IMR-90 (cell line): Measurements from ENCODE around the gene SLC38A3. TPM values are rescaled to one million over a fixed set of nuclear protein-coding genes. Genes with fewer than 3 reads are reported as not detected.

Experiments used
- ATAC-seq: fragments of 200-7000 bp; cut with Tn5 transposase; 2 replicates; pipeline ENCODE4 v1.9.1; 2020; ENCODE audit warnings: low read depth, mild to moderate bottlenecking, moderate library complexity
- BruUV-seq: library from RNA; stranded (reverse); fragments of 400-500 nt; replicated peaks from 2 replicates; lab custom pipeline; 2021; lab: Mats Ljungman, UMichigan
- CTCF ChIA-PET: fragments of 300-600 bp; formaldehyde crosslinking; extraction: SDS; loops from one replicate; lab custom pipeline; 2021; ENCODE audit warnings: antibody characterized with exemption; lab: Yijun Ruan, JAX
- POLR2A ChIA-PET: fragments of 300-600 bp; sonication (Branson Sonifier 250); formaldehyde crosslinking; loops from one replicate; lab custom pipeline; 2022; ENCODE audit warnings: antibody characterized with exemption; ENCODE audit not compliant: unreplicated experiment; lab: Charles Lee
- DNase-seq: peaks from one replicate; pipeline ENCODE4 v3.0.0; 2013
- H2AFZ ChIP-seq: replicated peaks from 2 replicates; pipeline ENCODE3; 2013; ENCODE audit warnings: low read length, mild to moderate bottlenecking; ENCODE audit not compliant: poor library complexity
- H2AK5ac ChIP-seq: 2 replicates; pipeline ENCODE4 v1.6.1; 2013; ENCODE audit warnings: low read depth, low read length, inconsistent platforms
- H2AK9ac ChIP-seq: replicated peaks from 2 replicates; pipeline ENCODE3; 2013; ENCODE audit warnings: mild to moderate bottlenecking, low read depth, low read length, moderate library complexity; ENCODE audit not compliant: poor library complexity
- H2BK120ac ChIP-seq: 2 replicates; pipeline ENCODE4 v1.6.1; 2013; ENCODE audit warnings: low read depth, low read length, inconsistent platforms
- H2BK15ac ChIP-seq: 3 replicates; pipeline ENCODE4 v1.6.1; 2013; ENCODE audit warnings: low read depth, low read length, inconsistent platforms
- H2BK20ac ChIP-seq: 2 replicates; pipeline ENCODE4 v1.6.1; 2013; ENCODE audit warnings: low read depth, mild to moderate bottlenecking, inconsistent platforms, low read length, moderate library complexity
- H2BK5ac ChIP-seq: 2 replicates; pipeline ENCODE4 v1.6.1; 2013; ENCODE audit warnings: mild to moderate bottlenecking, low read depth, low read length, inconsistent platforms; ENCODE audit not compliant: poor library complexity, severe bottlenecking
- H3K14ac ChIP-seq: replicated peaks from 2 replicates; pipeline ENCODE4 v1.6.1; 2013; ENCODE audit warnings: low read depth, low read length, inconsistent platforms
- H3K18ac ChIP-seq: 2 replicates; pipeline ENCODE4 v1.6.1; 2013; ENCODE audit warnings: low read depth, low read length, control low read depth
- H3K23ac ChIP-seq: 2 replicates; pipeline ENCODE4 v1.6.1; 2013; ENCODE audit warnings: low read depth, low read length, inconsistent platforms
- H3K27ac ChIP-seq: 2 replicates; pipeline ENCODE4 v1.5.1; 2013; ENCODE audit warnings: mild to moderate bottlenecking, control low read depth, low read length; ENCODE audit not compliant: insufficient read depth
- H3K27me3 ChIP-seq: 2 replicates; pipeline ENCODE4 v1.6.1; 2013; ENCODE audit warnings: low read length; ENCODE audit not compliant: control insufficient read depth, insufficient read depth
- H3K36me3 ChIP-seq: 2 replicates; pipeline ENCODE4 v1.6.1; 2013; ENCODE audit warnings: low read length, mixed read lengths; ENCODE audit not compliant: control insufficient read depth, insufficient read depth
- H3K4ac ChIP-seq: 2 replicates; pipeline ENCODE4 v1.6.1; 2013; ENCODE audit warnings: low read depth, low read length, inconsistent platforms
- H3K4me1 ChIP-seq: 2 replicates; pipeline ENCODE4 v1.6.1; 2013; ENCODE audit warnings: low read length, mixed read lengths; ENCODE audit not compliant: control insufficient read depth, insufficient read depth
- H3K4me2 ChIP-seq: 2 replicates; pipeline ENCODE4 v1.6.1; 2013; ENCODE audit warnings: low read depth, mild to moderate bottlenecking, control low read depth, low read length, moderate library complexity
- H3K4me3 ChIP-seq: 2 replicates; pipeline ENCODE4 v1.5.1; 2013; ENCODE audit warnings: low read depth, mild to moderate bottlenecking, control low read depth, low read length, moderate library complexity; ENCODE audit not compliant: insufficient read depth
- H3K56ac ChIP-seq: 2 replicates; pipeline ENCODE4 v1.6.1; 2013; ENCODE audit warnings: low read length, inconsistent platforms; ENCODE audit not compliant: insufficient read depth; ENCODE audit errors: extremely low read depth
- H3K79me1 ChIP-seq, 2 experiments: 2 replicates each; pipeline ENCODE4 v1.6.1; 2013; ENCODE audit warnings: low read length in 2 of 2, inconsistent platforms in 1 of 2, low read depth in 1 of 2
- H3K9ac ChIP-seq: 2 replicates; pipeline ENCODE4 v1.6.1; 2013; ENCODE audit warnings: low read depth, low read length, control low read depth
- H3K9me1 ChIP-seq: 2 replicates; pipeline ENCODE4 v1.6.1; 2013; ENCODE audit warnings: low read length, inconsistent platforms; ENCODE audit not compliant: insufficient read depth
- H3K9me3 ChIP-seq: 2 replicates; pipeline ENCODE4 v1.6.1; 2013; ENCODE audit warnings: low read length; ENCODE audit not compliant: control insufficient read depth, insufficient read depth
- H4K20me1 ChIP-seq: 2 replicates; pipeline ENCODE4 v1.6.1; 2013; ENCODE audit warnings: low read length, inconsistent platforms; ENCODE audit not compliant: insufficient read depth
- H4K5ac ChIP-seq: 2 replicates; pipeline ENCODE4 v1.6.1; 2013; ENCODE audit warnings: mild to moderate bottlenecking, low read depth, low read length, control low read depth
- H4K8ac ChIP-seq, 2 experiments: 2 replicates each; pipeline ENCODE4 v1.6.1; 2013; ENCODE audit warnings: low read depth in 2 of 2, low read length in 2 of 2, control low read depth in 1 of 2, inconsistent platforms in 1 of 2
- H4K91ac ChIP-seq: 2 replicates; pipeline ENCODE4 v1.6.1; 2013; ENCODE audit warnings: low read depth, low read length, inconsistent platforms; ENCODE audit not compliant: insufficient read depth
- BHLHE40 ChIP-seq: fragments of 150-350 bp; IDR thresholded peaks from 2 replicates; pipeline ENCODE4 v1.6.1; 2016; ENCODE audit warnings: mild to moderate bottlenecking, low read depth, low read length
- CEBPB ChIP-seq: IDR thresholded peaks from 2 replicates; pipeline ENCODE4 v1.6.1; 2012; ENCODE audit warnings: low read depth, low read length, improper control_type of control experiment
- CTCF ChIP-seq: conservative IDR thresholded peaks from 2 replicates; pipeline ENCODE4 v1.5.1; 2012; ENCODE audit warnings: mild to moderate bottlenecking, low read depth, low read length, improper control_type of control experiment
- FOS ChIP-seq: fragments of 150-350 bp; IDR thresholded peaks from 2 replicates; pipeline ENCODE4 v1.6.1; 2016; ENCODE audit warnings: low read depth, low read length
- MAFK ChIP-seq: IDR thresholded peaks from 2 replicates; pipeline ENCODE4 v1.6.1; 2012; ENCODE audit warnings: low read depth, low read length, improper control_type of control experiment
- MAZ ChIP-seq: IDR thresholded peaks from 2 replicates; pipeline ENCODE4 v1.6.1; 2012; ENCODE audit warnings: low read depth, mild to moderate bottlenecking, low read length, improper control_type of control experiment, moderate library complexity, borderline replicate concordance
- MXI1 ChIP-seq: IDR thresholded peaks from 2 replicates; pipeline ENCODE4 v1.6.1; 2012; ENCODE audit warnings: low read depth, mild to moderate bottlenecking, low read length, moderate library complexity, borderline replicate concordance
- POLR2A ChIP-seq: IDR thresholded peaks from 2 replicates; pipeline ENCODE4 v1.6.1; 2012; ENCODE audit warnings: mild to moderate bottlenecking, low read depth, low read length
- RFX5 ChIP-seq: IDR thresholded peaks from 2 replicates; pipeline ENCODE4 v1.8.0; 2012; ENCODE audit warnings: low read depth, mild to moderate bottlenecking, low read length, moderate library complexity
- SMC3 ChIP-seq: fragments of 150-350 bp; IDR thresholded peaks from 2 replicates; pipeline ENCODE4 v1.6.1; 2016; ENCODE audit warnings: low read depth, mild to moderate bottlenecking, antibody characterized with exemption, low read length, moderate library complexity
- USF2 ChIP-seq: fragments of 150-350 bp; IDR thresholded peaks from 2 replicates; pipeline ENCODE4 v1.6.1; 2017; ENCODE audit warnings: mild to moderate bottlenecking, antibody characterized with exemption, low read length, low read depth
- WGBS, 2 experiments: methylation state at CpG; one replicate each; pipeline versions ENCODE4 v1.1.5 to v1.1.7; 2013; ENCODE audit warnings: missing lambda C conversion rate in 2 of 2; ENCODE audit not compliant: insufficient read length in 1 of 2; ENCODE audit errors: extremely low coverage in 2 of 2; 5-methylcytosine and 5-hydroxymethylcytosine counted together
- dilution Hi-C: fragments of 300-500 bp; cut with HindIII; formaldehyde crosslinking; loops from one replicate; pipeline ENCODE4 v1.14.3; 2018; ENCODE audit warnings: low sequenced_read_pairs; ENCODE audit not compliant: unreplicated experiment
- in situ Hi-C: fragments of 300-500 bp; cut with MboI; formaldehyde crosslinking; loops from 3 replicates; pipeline ENCODE4 v1.14.3; 2019; ENCODE audit warnings: low sequenced_read_pairs, inconsistent platforms, mixed read lengths
- intact Hi-C: fragments of 100-400 bp; cut with micrococcal nuclease; formaldehyde crosslinking; loops from 2 replicates; pipeline ENCODE4 v1.10.0; 2022
- polyA plus RNA-seq, 3 experiments: library from polyadenylated mRNA; depleted of rRNA; stranded (reverse); fragments of >200 nt; gene quantifications; 2 replicates each; pipeline ENCODE4 v1.2.3, GENCODE V29; 2012; ENCODE audit warnings: low replicate concordance in 1 of 3
- total RNA-seq: library from RNA; depleted of rRNA; stranded (reverse); fragments of >200 nt; gene quantifications from 2 replicates; pipeline ENCODE4 v1.2.3, GENCODE V29; 2012
- TF ChIP-seq, protein P1 (sequence below): fragments of 150-350 bp; IDR thresholded peaks from 2 replicates; pipeline ENCODE4 v1.6.1; 2016; ENCODE audit warnings: low read depth, mild to moderate bottlenecking, low read length, moderate library complexity, borderline replicate concordance

The SLC38A3 gene
- total and polyA plus RNA-seq, 2 of the 4 experiments (the other 2 are of a cell fraction): 0.12 to 0.36 TPM

GRCh38 chr3:50230794-50231125 is 25.7 kb downstream of the SLC38A3 start:
- intact Hi-C loops (no loop called here), dilution Hi-C loops (no loop called here), in situ Hi-C loops (no loop called here)
- H3K9ac ChIP-seq: no peak overlapping the region
- no peak overlapping the region for H3K18ac ChIP-seq
- peak overlapping the region; percentile 58 for H2AFZ ChIP-seq
- no peak overlapping the region for H3K14ac ChIP-seq
- H4K91ac ChIP-seq: no peak overlapping the region
- H4K20me1 ChIP-seq: no peaks in the 10 kb centered on the region
- H3K4me1 ChIP-seq: peaks cover 7% of the 10 kb centered on the region
- H4K5ac ChIP-seq: no peak overlapping the region
- no peak overlapping the region for H2BK15ac ChIP-seq
- no peak overlapping the region for H3K27ac ChIP-seq
- no peak overlapping the region for H4K8ac ChIP-seq
- H3K9me1 ChIP-seq: peaks cover 9% of the 10 kb centered on the region; the same call in 1 of the 2 replicates
- peak overlapping the region; percentile 76 for H2AK9ac ChIP-seq
- H3K23ac ChIP-seq: no peak overlapping the region; the same call in 1 of the 2 replicates
- peaks cover 0 to 18% of the 10 kb centered on the region in 2 experiments; a peak in 2 of 4 replicates for H3K79me1 ChIP-seq
- no peak overlapping the region for H3K4me2 ChIP-seq
- WGBS, 2 experiments: 79% methylated on average over 2 of the region's 4 CpGs; no CpG with 5 or more reads in 1 of the 2 experiments
- no peak overlapping the region for H2BK120ac ChIP-seq
- no peak for TF ChIP-seq BHLHE40
- TF ChIP-seq MAFK: peak; percentile 43; the same call in 1 of the 2 replicates
- TF ChIP-seq RFX5: no peak
- no peak for TF ChIP-seq SMC3
- TF ChIP-seq, protein P1, sequence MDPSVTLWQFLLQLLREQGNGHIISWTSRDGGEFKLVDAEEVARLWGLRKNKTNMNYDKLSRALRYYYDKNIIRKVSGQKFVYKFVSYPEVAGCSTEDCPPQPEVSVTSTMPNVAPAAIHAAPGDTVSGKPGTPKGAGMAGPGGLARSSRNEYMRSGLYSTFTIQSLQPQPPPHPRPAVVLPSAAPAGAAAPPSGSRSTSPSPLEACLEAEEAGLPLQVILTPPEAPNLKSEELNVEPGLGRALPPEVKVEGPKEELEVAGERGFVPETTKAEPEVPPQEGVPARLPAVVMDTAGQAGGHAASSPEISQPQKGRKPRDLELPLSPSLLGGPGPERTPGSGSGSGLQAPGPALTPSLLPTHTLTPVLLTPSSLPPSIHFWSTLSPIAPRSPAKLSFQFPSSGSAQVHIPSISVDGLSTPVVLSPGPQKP: no peak
- no peak for TF ChIP-seq MAZ
- no peak for TF ChIP-seq MXI1
- no peak for TF ChIP-seq FOS
- no peak for TF ChIP-seq POLR2A
- TF ChIP-seq USF2: no peak
- TF ChIP-seq CEBPB: peak; percentile 65
- TF ChIP-seq CTCF: no peak
- ChIA-PET CTCF (no interaction called here), POLR2A (no interaction called here)
- H3K9me3 ChIP-seq: no peaks in the 10 kb centered on the region
- DNase-seq: peak; percentile 63
- H2BK20ac ChIP-seq: no peak overlapping the region
- H3K36me3 ChIP-seq: no peaks in the 10 kb centered on the region
- BruUV-seq: no TSS peak
- ATAC-seq: no peak
- no peak overlapping the region; the same call in 1 of the 2 replicates for H2AK5ac ChIP-seq
- H3K4ac ChIP-seq: no peak overlapping the region
- H3K56ac ChIP-seq: no peak overlapping the region
- no peaks in the 10 kb centered on the region for H3K27me3 ChIP-seq
- H3K4me3 ChIP-seq: no peak overlapping the region
- no peak overlapping the region for H2BK5ac ChIP-seq
